Left lung (tissue), 10 donors: ENCODE results near the gene CCDC174. TPM values are rescaled to one million over a fixed set of nuclear protein-coding genes. Genes with fewer than 3 reads are reported as not detected.
"Not testable (repeated sequence)": the region's sequence is repeated elsewhere in the genome, so short reads cannot be mapped to it uniquely, and the experiment has no call there.

ENCODE experiments used
- ATAC-seq: fragments of 200-7000 bp; cut with Tn5 transposase; one replicate; pipeline ENCODE4 v1.9.1; 2020; ENCODE audit warnings: moderate library complexity
- DNase-seq, 4 donors: peaks; one replicate each; pipeline ENCODE4 v3.0.0-alpha.2; 2013 to 2020
- H3K27ac ChIP-seq, 2 donors: fragments of 200-600 bp; sonication (generic) in 1 of 2; one replicate each; pipeline versions ENCODE4 v1.5.0 to v1.8.0; 2020 to 2021
- H3K27me3 ChIP-seq, 2 donors: fragments of 200-600 bp; sonication (generic) in 1 of 2; one replicate each; pipeline versions ENCODE4 v1.5.0 to v1.8.0; 2020 to 2021
- H3K36me3 ChIP-seq, 2 donors: fragments of 200-600 bp; sonication (generic) in 1 of 2; one replicate each; pipeline versions ENCODE4 v1.5.0 to v1.8.0; 2020 to 2021
- H3K4me1 ChIP-seq, 2 donors: fragments of 200-600 bp; one replicate each; pipeline ENCODE4 v1.8.0; 2021
- H3K4me3 ChIP-seq, 2 donors: fragments of 200-600 bp; sonication (generic) in 1 of 2; one replicate each; pipeline versions ENCODE4 v1.5.0 to v1.8.0; 2020 to 2021; ENCODE audit warnings: mild to moderate bottlenecking in 1 of 2
- H3K9me3 ChIP-seq, 2 donors: fragments of 200-600 bp; sonication (generic) in 1 of 2; one replicate each; pipeline versions ENCODE4 v1.5.0 to v1.8.0; 2020 to 2021
- CTCF ChIP-seq, 2 donors: fragments of 200-600 bp; sonication (generic) in 1 of 2; IDR thresholded peaks; one replicate each; pipeline versions ENCODE4 v1.5.0 to v1.8.0; 2021; ENCODE audit warnings: antibody characterized with exemption in 2 of 2
- intact Hi-C, 2 donors: fragments of 100-400 bp; cut with DNase I; formaldehyde crosslinking; loops; one replicate each; pipeline versions ENCODE4 v1.11.2 to v1.14.2; 2022
- polyA plus RNA-seq, 6 donors: library from polyadenylated mRNA; unstranded; fragments of 120-200 nt; gene quantifications; one replicate each; pipeline ENCODE4 v1.2.1, GENCODE V29; 2013; ENCODE audit not compliant: insufficient read length in 6 of 6
- total RNA-seq, 2 donors: library from RNA; stranded (reverse); fragmentation: NEBNext Ultra II Directional; extraction: Animal tissue kit (Norgen Biotek cat#: 25700); gene quantifications; one replicate each; pipeline ENCODE4 v1.2.1, GENCODE V29; 2021
- donor health status: DM: no; HTN: yes; CAD: no.
- donor health status: DM: no; HTN: no; CAD: no.

The CCDC174 gene
- total and polyA plus RNA-seq, 8 donors, result 13.3 to 42.2 (median 34.2) TPM

DNA sequence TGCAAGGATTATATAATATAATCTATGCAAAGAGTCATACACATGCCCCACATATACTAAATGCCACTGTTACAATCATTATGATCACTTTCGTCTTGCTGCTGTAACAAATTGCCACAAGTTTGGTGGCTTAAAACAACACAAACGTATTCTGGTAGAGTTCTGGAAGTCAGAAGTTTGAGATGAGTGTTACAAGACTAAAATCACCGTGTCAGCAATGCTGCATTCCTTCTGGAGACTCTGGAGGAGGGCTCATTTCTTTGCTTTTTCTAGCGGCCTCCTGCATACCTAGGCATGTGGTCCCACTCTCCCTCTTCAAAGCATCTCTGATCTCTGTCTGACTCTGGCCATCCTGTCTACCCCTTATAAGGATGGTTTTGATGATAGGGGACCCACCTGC is 1.4 kb upstream of the CCDC174 start:
- no peak for TF ChIP-seq CTCF (IDR thresholded peaks at IDR 0.05)
- Histone ChIP-seq H3K27me3 (no peaks in the 10 kb centered on the region), H3K27ac (no peak overlapping the region), H3K4me1 (peaks cover 16 to 24% of the 10 kb centered on the region in 2 donors), H3K36me3 (peaks cover 0 to 10% of the 10 kb centered on the region in 2 donors), H3K4me3 (peak overlapping the region in 1 of 2 donors; percentile 87), H3K9me3 (no peaks in the 10 kb centered on the region)
- ATAC-seq, result no peak
- intact Hi-C loops, result no loop called here
- DNase-seq, result no peak

DNA sequence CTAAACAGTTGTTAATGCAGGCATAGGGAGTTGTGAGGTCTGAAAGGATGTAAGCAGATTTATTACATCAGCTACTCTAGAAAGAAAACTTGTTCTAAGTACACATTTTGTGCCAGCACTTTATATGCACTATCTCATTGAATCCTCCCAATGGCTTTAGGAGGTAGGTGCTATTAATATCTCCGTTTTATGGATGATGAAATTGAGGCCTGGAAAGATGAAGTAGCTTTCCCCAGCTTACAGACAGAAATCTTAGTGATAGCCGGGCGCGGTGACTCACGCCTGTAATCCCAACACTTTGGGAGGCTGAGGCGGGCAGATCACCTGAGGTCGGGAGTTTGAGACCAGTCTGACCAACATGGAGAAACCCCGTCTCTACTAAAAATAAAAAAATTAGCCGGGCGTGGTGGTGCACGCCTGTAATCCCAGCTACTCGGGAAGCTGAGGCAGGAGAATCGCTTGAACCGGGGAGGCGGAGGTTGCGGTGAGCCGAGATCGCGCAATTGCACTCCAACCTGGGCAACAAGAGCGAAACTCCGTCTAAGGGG is 872 bp downstream of the CCDC174 start:
- intact Hi-C loops, H3K27me3 ChIP-seq, H3K9me3 ChIP-seq, DNase-seq, ATAC-seq: not testable (repeated sequence)
- H3K4me1 ChIP-seq, result peaks cover 16 to 24% of the 10 kb centered on the region in 2 donors
- peak overlapping the region; percentile 86 to 87 for H3K4me3 ChIP-seq
- H3K36me3 ChIP-seq, result peaks cover 0 to 32% of the 10 kb centered on the region in 2 donors
- H3K27ac ChIP-seq, result peak overlapping the region in 1 of 2 donors; percentile 94

DNA sequence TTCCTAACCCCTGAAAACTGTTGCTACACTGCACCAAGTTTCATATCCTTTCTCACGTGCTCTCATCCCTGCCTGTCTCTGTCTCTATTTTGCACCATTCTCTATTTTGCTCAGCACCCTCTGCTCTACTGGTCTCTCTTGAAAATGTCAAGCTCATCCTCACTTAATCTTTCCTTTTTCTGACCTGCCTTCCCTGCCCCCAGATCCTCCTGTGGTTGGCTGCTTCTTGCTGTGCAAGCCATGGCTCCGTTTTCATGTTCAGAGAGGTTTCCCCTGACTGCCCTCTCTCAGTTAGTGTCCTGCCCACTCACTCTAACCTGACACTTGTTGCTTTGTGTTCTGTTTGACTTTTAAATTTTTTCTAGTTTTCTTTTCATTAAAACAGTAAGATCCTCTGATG is 6.0 kb downstream of the CCDC174 start:
- ATAC-seq (no peak), DNase-seq (no peak)
- TF ChIP-seq CTCF (IDR thresholded peaks at IDR 0.05), result no peak
- intact Hi-C loops, result no loop called here
- Histone ChIP-seq H3K27ac (no peak overlapping the region), H3K4me1 (peaks cover 12 to 17% of the 10 kb centered on the region in 2 donors), H3K9me3 (no peaks in the 10 kb centered on the region), H3K36me3 (peaks cover 0 to 84% of the 10 kb centered on the region in 2 donors), H3K4me3 (no peak overlapping the region), H3K27me3 (no peaks in the 10 kb centered on the region)

- Histone ChIP-seq H3K9me3 (no peaks in the 10 kb centered on the region), H3K27me3 (no peaks in the 10 kb centered on the region), H3K27ac (no peak overlapping the region), H3K36me3 (peaks cover 0 to 98% of the 10 kb centered on the region in 2 donors), H3K4me1 (peaks cover 0 to 3% of the 10 kb centered on the region in 2 donors), H3K4me3 (no peak overlapping the region)
- TF ChIP-seq CTCF (IDR thresholded peaks at IDR 0.05), result no peak
- intact Hi-C loops, result no loop called here
- ATAC-seq, result no peak
- no peak for DNase-seq
Observed at GRCh38 chr3:14658978-14659377, 7.4 kb downstream of the CCDC174 start.

DNA sequence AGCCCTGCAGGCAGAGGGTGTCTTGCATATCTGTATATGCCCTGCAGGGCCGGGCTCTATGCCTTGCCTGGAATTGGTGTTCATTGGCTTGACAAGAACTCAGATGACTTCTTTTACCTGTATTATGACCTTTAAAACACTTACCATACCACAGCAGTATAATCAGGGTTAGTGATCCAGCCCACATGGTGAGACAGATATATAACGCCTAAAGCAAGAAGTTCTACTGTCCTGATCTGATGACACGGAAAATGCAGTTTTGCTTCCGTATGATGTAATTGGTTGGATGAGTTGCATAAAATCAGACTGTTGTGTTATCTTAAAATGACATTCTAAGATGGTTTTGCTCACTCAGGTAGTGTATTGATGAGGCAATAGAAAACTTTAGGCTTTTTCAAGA is 9.4 kb downstream of the CCDC174 start:
- no peak for TF ChIP-seq CTCF (IDR thresholded peaks at IDR 0.05)
- H3K27ac ChIP-seq, result no peak overlapping the region
- no peaks in the 10 kb centered on the region for H3K9me3 ChIP-seq
- H3K4me1 ChIP-seq, result no peaks in the 10 kb centered on the region
- peaks cover 0 to 100% of the 10 kb centered on the region in 2 donors for H3K36me3 ChIP-seq
- H3K4me3 ChIP-seq, result no peak overlapping the region
- intact Hi-C loops, result no loop called here
- ATAC-seq (no peak), DNase-seq (no peak)
- no peaks in the 10 kb centered on the region for H3K27me3 ChIP-seq
